Mesothelial cell of epicardium (in vitro differentiated cells): ENCODE measurements around the gene CLPTM1L. TPM values are rescaled to one million over a fixed set of nuclear protein-coding genes. Genes with fewer than 3 reads are reported as not detected.

Experiments
- DNase-seq, 2 experiments: peaks; one replicate each; pipeline ENCODE4 v3.0.0; 2021; ENCODE audit warnings: low spot score in 2 of 2; ENCODE audit not compliant: unreplicated experiment in 2 of 2
- H3K27ac Mint-ChIP-seq: 2 replicates; pipeline ENCODE4 v1.8.0; 2021; ENCODE audit warnings: mixed read lengths
- H3K27me3 Mint-ChIP-seq: 2 replicates; pipeline ENCODE4 v1.8.0; 2021; ENCODE audit warnings: low read depth, mixed read lengths
- H3K36me3 Mint-ChIP-seq: 2 replicates; pipeline ENCODE4 v1.8.0; 2021; ENCODE audit warnings: mixed read lengths
- H3K4me1 Mint-ChIP-seq: 2 replicates; pipeline ENCODE4 v1.8.0; 2021; ENCODE audit warnings: mixed read lengths
- H3K4me3 Mint-ChIP-seq: 2 replicates; pipeline ENCODE4 v1.8.0; 2021; ENCODE audit warnings: mild to moderate bottlenecking, moderate library complexity, mixed read lengths
- H3K9me3 Mint-ChIP-seq: 2 replicates; pipeline ENCODE4 v1.8.0; 2021; ENCODE audit warnings: mixed read lengths
- total RNA-seq: library from RNA; stranded (reverse); gene quantifications from 3 replicates; pipeline ENCODE4 v1.2.1, GENCODE V29; 2021
- TF ChIP-seq, protein P1 (sequence below): fragments of 200-600 bp; sonication (generic); IDR thresholded peaks from one replicate; pipeline ENCODE4 v1.5.0; 2021; ENCODE audit warnings: antibody characterized with exemption; ENCODE audit not compliant: unreplicated experiment

CLPTM1L gene
- total RNA-seq, 1 donor from 2014 or later: 83.7 TPM

- Mint-ChIP-seq H3K27ac (no peak overlapping the region), H3K9me3 (no peaks in the 10 kb centered on the region)
Measured at GRCh38 chr5:1359713-1360112, 14.8 kb upstream of the CLPTM1L start.

DNA sequence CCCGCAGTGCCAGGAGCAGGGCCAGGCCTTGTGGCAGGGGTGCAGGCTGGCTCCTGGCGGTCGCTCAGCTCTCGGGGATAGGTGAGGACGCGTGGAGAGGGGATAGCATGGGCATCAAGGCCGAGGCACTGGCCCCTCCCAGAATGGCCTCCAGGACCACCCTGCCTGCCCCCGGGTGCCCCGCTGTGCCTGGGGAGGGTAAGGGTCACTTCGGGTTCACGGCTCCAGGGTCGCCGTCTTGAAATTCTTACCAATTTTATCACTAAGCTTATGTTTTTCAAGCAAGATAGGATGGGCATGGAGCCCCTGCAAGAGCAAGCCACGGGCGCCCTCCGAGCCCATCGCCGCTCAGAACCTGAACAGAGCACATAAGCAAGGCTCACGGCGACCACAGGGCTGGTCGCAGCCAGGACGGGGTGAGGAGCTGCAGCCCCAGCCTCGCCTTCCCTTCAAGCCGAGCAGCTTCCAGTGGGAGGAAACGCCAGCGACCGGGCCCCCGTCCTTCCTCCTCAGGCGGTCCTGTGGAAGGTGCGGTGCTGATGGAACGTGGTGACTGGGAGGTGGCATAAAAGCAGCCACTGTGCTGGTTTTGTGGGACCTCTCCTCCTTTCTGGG lies 14.2 kb upstream of the CLPTM1L start:
- H3K27ac Mint-ChIP-seq: no peak overlapping the region

More at GRCh38 chr5:1359713-1360112, 14.8 kb upstream of the CLPTM1L start:
- TF ChIP-seq, protein P1, sequence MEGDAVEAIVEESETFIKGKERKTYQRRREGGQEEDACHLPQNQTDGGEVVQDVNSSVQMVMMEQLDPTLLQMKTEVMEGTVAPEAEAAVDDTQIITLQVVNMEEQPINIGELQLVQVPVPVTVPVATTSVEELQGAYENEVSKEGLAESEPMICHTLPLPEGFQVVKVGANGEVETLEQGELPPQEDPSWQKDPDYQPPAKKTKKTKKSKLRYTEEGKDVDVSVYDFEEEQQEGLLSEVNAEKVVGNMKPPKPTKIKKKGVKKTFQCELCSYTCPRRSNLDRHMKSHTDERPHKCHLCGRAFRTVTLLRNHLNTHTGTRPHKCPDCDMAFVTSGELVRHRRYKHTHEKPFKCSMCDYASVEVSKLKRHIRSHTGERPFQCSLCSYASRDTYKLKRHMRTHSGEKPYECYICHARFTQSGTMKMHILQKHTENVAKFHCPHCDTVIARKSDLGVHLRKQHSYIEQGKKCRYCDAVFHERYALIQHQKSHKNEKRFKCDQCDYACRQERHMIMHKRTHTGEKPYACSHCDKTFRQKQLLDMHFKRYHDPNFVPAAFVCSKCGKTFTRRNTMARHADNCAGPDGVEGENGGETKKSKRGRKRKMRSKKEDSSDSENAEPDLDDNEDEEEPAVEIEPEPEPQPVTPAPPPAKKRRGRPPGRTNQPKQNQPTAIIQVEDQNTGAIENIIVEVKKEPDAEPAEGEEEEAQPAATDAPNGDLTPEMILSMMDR: no peak
- no peak for DNase-seq
- H3K27me3 Mint-ChIP-seq: peaks cover 55% of the 10 kb centered on the region
- no peak overlapping the region for H3K4me3 Mint-ChIP-seq
- no peaks in the 10 kb centered on the region for H3K36me3 Mint-ChIP-seq
- no peaks in the 10 kb centered on the region for H3K4me1 Mint-ChIP-seq

GRCh38 chr5:1358726-1359025 lies 13.8 kb upstream of the CLPTM1L start:
- TF ChIP-seq, protein P1: no peak
- no peaks in the 10 kb centered on the region for H3K36me3 Mint-ChIP-seq
- H3K4me1 Mint-ChIP-seq: no peaks in the 10 kb centered on the region
- H3K27ac Mint-ChIP-seq: no peak overlapping the region
- no peak for DNase-seq
- no peaks in the 10 kb centered on the region for H3K9me3 Mint-ChIP-seq
- H3K4me3 Mint-ChIP-seq: no peak overlapping the region
- peaks cover 54% of the 10 kb centered on the region for H3K27me3 Mint-ChIP-seq

More for the DNA sequence above, 14.2 kb upstream of the CLPTM1L start:
- Mint-ChIP-seq H3K4me3 (no peak overlapping the region), H3K4me1 (no peaks in the 10 kb centered on the region), H3K9me3 (no peaks in the 10 kb centered on the region), H3K36me3 (no peaks in the 10 kb centered on the region), H3K27me3 (peaks cover 55% of the 10 kb centered on the region)
- no peak for DNase-seq
- TF ChIP-seq, protein P1: no peak

GRCh38 chr5:1357946-1358725 lies 13.2 kb upstream of the CLPTM1L start:
- DNase-seq: no peak
- Mint-ChIP-seq H3K27ac (no peak overlapping the region), H3K4me1 (no peaks in the 10 kb centered on the region), H3K36me3 (no peaks in the 10 kb centered on the region), H3K27me3 (peaks cover 51% of the 10 kb centered on the region), H3K9me3 (no peaks in the 10 kb centered on the region), H3K4me3 (no peak overlapping the region)
- TF ChIP-seq, protein P1: no peak

GRCh38 chr5:1356873-1357787 lies 12.2 kb upstream of the CLPTM1L start:
- TF ChIP-seq, protein P1: no peak
- no peak overlapping the region for H3K27ac Mint-ChIP-seq
- no peaks in the 10 kb centered on the region for H3K36me3 Mint-ChIP-seq
- no peak for DNase-seq
- H3K27me3 Mint-ChIP-seq: peaks cover 50% of the 10 kb centered on the region
- no peaks in the 10 kb centered on the region for H3K9me3 Mint-ChIP-seq
- H3K4me1 Mint-ChIP-seq: no peaks in the 10 kb centered on the region
- H3K4me3 Mint-ChIP-seq: no peak overlapping the region
